GM19397 (cell line): ENCODE results near the gene KRT83.
"Not testable (repeated sequence)": the region's sequence is repeated elsewhere in the genome, so short reads cannot be mapped to it uniquely, and the experiment has no call there.

Source experiments
- ATAC-seq: cut with Tn5 transposase; IDR thresholded peaks from one replicate; pipeline ENCODE4 v1.9.1; 2021; ENCODE audit warnings: mild to moderate bottlenecking, moderate library complexity; ENCODE audit not compliant: unreplicated experiment

The KRT83 gene

GRCh38 chr12:52290483-52291134, 30.6 kb downstream of the KRT83 start:
- ATAC-seq = not testable (repeated sequence)

- peak; percentile 67 for ATAC-seq
Measured at GRCh38 chr12:52287816-52288805, 33.1 kb downstream of the KRT83 start.

GRCh38 chr12:52286857-52287785, 34.1 kb downstream of the KRT83 start:
- ATAC-seq = not testable (repeated sequence)

GRCh38 chr12:52285851-52286530, 35.2 kb downstream of the KRT83 start:
- no peak for ATAC-seq

- ATAC-seq = no peak
Measured at GRCh38 chr12:52285172-52285745, 35.9 kb downstream of the KRT83 start.

GRCh38 chr12:52284562-52285171, 36.5 kb downstream of the KRT83 start:
- ATAC-seq = no peak

- ATAC-seq = no peak
Measured at GRCh38 chr12:52280796-52281560, 40.2 kb downstream of the KRT83 start.

GRCh38 chr12:52280319-52280795, 40.8 kb downstream of the KRT83 start:
- ATAC-seq = no peak

- ATAC-seq = no peak
Measured at GRCh38 chr12:52279422-52280318, 41.5 kb downstream of the KRT83 start.

- peak; percentile 86 for ATAC-seq
Measured at GRCh38 chr12:52278575-52279421, 42.4 kb downstream of the KRT83 start.

GRCh38 chr12:52277486-52278245, 43.5 kb downstream of the KRT83 start:
- no peak for ATAC-seq

- ATAC-seq = no peak
Measured at GRCh38 chr12:52275686-52276085, 45.5 kb downstream of the KRT83 start.

GRCh38 chr12:52274521-52275120, 46.6 kb downstream of the KRT83 start, which contains the start of gene KRT86:
TSS of gene KRT86 (plus strand) at chr12:52274645. CDS start at chr12:52301917, 27,272 bp downstream.
- no peak for ATAC-seq

- ATAC-seq = no peak
Measured at GRCh38 chr12:52271158-52271557, 50.0 kb downstream of the KRT83 start.

- no peak for ATAC-seq
Measured at GRCh38 chr12:52270541-52271070, 50.6 kb downstream of the KRT83 start.
